Occipital lobe (tissue), 2 donors: ENCODE measurements around the gene EHD1. TPM values are rescaled to one million over a fixed set of nuclear protein-coding genes. Genes with fewer than 3 reads are reported as not detected.
"Not testable (repeated sequence)": the region's sequence is repeated elsewhere in the genome, so short reads cannot be mapped to it uniquely, and the experiment has no call there.

Experiments
- DNase-seq: peaks from one replicate; lab custom pipeline; 2025; lab: John Stamatoyannopoulos, UW
- total RNA-seq: library from RNA; depleted of rRNA; stranded (reverse); fragments of >200 nt; gene quantifications from one replicate; pipeline ENCODE4 v1.2.3, GENCODE V29; 2014

EHD1 gene
- total RNA-seq, 1 donor from 2014 or later: 22.9 TPM

DNA sequence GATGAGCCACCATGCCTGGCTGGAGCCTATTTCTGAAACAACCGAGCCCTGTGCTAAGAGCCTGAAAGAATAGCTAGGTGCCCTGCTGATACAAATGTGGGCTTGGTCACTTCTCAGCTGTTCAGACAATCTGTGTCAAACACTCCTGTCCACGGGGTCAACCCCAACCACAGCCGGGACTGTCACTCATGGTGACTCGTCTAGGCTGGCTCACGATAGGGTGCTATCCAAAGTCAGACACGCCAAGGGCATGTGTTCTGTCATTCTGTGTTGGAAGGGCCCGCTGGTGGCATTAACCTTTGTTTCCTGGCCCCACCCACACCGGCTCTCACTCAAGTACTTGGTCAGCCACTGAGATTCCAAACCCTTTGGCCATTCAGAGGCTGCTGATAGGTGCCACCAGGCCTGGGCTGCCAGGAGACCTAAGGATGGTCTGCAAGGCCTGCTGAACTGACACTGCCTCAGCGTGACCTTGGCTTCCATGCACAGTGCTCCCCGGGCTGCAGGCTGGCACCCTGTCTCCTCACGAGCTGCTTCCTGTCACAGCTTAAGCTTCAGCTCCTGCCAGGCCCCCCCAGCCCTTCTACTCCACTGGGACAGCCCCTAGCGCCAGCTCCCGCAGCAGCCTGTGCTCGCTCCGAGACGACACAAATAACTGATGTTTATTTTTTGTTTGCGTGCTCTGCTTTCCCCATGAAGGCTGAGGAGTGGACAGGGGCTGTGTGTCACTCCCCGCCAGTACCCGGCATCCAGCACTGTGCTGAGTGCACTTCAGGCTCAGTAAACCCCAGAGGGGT is 19.8 kb downstream of the EHD1 start:
- DNase-seq: no peak

DNA sequence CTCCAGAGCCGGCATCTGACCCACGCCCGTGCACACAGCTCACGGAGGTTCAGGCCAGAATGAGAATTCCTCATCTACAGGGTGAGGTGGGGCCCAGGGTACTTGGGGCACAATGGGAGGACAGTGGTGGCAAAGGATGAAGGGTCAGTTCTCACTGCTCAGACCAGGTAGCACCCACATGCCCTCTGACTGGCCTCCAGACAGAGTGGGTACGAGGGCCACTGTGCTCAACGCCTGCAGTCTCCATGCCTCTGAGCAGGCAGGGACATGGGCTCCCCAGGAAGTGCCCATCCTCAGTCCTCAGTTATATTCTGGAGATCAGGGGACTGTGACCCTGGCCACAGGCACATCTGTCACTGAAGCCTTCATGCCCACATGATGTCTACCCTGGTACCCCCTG is 20.9 kb downstream of the EHD1 start:
- DNase-seq: no peak

DNA sequence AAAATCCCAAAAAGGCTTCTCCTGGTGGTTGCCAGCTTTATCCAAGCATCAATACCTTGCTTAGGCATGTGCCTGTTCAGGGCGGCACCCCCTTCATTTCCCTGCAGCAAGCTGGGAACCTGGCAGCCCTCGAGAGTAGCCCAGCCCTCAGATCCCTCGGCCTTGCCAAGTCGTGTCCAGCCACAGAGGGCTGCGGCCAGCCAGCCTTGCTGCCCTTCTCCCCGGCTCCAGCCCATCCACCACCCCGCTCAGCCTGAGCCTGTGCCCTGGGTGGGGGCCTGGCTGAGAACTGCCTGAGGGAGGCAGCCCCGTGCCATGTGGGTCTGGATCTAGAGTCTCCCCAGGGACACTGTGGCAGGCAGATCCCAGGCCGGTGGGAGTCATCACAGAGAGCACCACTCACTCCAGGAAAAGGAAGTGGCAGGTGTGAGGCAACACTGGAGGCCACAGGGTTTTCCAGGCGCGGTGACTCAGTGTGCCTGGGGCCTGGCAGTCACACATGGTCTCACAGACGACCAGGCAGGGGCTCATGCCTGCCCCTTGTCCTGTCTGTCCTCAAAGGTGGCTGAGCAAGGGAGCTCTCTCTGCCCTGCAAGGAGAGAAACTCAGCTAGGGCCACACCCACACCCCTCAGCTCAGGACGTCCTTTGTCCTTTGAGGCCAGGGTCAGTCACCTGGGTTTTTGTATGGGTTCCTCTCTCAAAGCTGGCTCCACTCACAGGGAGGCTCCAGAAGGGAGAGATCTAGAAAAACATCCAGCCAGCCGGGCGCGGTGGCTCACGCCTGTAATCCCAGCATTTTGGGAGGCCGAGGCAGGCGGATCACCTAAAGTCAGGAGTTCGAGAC is 21.8 kb downstream of the EHD1 start:
- DNase-seq: no peak

DNA sequence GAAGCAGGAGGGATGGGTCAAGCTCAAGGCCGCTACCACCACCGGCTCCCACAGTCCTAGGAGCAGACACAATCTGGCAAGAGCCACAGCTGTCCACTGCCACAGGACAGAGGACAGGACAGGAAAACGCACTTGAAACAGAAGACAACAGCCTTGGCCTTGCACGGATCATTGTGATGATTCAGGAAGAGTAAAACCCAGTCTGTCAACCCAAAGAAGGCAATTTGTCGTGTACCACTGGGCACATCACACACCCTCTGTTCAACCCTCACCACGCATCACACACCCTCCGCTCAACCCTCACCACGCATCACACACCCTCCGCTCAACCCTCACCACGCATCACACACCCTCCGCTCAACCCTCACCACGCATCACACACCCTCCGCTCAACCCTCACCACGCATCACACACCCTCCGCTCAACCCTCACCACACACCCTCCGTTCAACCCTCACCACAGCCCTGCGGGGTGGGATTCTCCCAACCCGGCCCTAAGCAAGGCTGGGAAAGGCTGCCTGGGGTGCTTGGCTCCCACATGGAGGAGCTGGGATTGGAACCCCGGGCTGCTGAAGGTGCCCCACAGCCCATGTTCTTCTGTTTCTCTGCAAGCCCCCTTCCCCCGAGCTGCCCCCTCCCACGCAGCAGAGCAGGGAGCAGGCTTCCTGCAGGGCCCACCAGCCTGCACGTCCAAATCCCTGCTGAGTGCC is 22.7 kb downstream of the EHD1 start:
- DNase-seq: no peak

DNA sequence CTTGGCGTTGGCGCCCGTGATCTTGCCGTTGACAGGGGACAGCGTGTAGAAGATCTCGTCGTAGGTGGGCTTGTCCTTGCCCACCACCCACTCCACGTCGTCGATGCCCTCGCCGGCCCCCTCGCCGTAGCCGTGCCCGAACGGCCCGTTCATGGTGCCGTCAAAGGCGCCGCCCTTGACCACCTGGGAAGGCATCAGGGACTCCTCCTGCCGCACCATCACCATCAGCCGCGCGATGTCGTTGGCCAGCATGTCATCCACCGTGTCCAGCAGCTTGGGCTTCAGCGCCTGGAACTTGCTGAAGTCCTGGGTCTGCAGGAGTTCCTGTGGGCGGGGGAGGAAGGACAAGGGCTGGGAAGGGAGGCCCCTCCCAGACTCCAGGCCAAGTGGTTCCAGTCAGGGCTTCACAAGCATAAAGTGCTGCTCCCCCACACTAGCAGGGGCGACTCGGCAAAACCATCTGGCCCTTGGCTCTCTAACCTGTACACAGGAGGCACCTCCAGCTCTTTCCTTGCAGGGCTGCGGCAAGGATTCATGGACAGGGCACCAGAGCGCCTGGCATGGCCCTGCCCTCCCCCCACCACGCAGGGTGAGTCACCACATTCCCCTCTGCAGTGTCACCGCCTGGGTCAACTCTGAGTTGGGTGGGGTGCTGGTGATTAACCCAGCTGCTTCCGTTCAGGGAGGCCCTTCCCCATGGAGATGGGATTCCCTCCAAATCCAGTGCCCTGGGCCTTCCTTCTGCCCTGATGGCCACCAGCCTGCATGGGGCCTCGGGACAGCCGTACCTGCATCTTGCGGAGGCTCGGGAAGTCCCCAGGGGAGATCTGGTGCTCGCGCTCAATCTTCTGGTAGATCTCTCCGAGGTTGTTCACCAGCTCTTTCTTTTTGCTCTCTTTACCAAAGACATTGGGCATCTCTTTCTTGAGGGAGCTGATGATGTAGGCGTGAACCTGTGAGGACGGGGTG is 23.6 kb downstream of the EHD1 start:
- DNase-seq: no peak

DNA sequence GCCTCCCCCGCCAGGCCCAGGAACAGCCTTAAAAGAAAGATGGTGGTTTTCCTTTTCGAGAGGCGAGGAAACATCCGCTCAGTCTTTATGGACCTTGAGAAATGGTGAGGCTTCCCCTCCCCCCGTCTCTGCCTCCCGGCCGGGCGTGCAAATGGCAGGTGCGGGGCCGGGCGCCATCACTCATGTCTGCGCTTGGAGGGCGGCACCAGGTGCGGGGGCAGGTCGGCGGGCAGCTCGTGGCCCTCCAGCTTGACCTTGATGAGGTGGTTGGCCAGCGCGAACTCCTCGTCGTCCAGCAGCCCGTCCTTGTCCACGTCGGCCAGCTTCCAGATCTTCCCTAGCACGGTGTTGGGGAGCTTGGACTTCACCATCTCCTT is 24.3 kb downstream of the EHD1 start:
- no peak for DNase-seq

DNA sequence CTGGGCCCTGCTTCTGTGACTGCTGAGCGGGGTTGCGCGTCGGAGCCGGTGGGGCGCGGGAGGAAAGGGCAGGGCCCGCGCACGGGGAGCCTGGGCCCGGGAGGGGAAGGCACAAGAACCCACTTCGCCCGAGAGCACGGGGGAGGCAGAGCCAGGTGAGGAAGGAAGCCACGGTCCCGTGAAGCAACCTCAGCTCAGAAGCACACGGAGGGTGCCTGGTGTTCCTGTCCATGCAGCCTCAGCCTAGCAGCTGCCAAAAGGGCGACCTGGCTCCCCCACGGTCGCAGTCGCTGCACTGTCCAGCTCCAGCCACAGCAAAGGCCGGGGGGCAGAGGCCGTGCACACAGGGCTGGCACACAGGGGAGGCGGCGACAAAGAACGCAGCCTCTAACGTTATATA is 24.7 kb downstream of the EHD1 start:
- no peak for DNase-seq

DNA sequence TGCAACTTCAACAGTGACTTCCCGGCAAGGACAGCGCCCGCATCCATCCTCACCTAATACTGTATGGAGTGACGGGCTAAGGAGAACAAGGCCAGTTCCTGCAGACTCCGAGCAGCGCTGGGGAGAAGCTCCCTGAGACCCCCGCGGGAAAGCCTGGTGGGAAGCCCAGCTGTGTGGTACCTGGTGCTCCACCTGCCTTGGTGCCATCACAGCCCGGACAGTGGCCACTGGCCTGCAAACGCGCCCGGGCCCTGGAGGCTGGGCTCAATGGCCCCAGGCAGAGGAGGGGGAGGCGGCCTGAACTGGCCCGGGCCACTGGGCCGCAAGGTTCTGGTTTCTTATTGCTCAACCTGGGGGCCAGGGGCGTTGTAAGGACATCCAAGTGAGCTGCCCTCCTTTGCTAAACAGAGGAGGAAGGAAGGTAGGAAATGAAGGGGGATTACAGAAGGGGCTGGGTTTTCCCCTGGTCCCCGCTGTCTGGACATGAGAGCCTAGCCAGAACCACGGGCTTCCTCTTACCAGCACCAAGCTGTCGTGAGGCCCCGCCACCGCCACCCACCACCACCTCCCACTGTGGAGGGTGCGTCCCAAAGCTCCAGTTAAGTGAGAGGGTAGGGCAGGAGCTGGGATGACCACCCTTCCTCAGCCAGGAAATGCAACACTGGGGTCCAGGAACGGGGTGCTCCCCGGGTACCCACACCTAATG is 25.5 kb downstream of the EHD1 start:
- no peak for DNase-seq

DNA sequence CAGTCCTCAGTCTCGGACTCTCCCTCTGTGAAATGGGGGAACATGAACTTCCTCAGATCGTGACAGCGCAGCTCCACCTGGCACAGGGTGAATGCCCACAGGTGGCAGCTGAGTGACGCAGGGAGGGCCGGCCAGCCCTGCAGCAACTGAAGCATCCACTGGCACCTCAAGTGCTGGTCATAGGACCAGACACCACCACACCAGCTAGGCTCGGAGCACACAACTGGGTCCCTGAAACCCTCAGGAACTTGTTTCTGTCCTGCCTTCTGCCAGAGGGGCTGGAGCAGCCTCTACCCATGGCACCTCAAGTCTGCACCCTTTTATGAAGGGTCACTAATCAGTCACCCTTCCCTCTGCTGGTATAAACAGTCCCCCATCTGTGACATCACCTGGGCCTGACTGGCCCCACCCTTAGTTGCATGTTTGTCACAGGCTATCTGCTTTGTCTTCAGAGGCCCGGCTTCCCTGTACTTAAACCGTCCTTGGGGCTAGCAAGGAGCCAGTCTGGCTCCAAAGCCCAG is 26.5 kb downstream of the EHD1 start:
- no peak for DNase-seq

DNA sequence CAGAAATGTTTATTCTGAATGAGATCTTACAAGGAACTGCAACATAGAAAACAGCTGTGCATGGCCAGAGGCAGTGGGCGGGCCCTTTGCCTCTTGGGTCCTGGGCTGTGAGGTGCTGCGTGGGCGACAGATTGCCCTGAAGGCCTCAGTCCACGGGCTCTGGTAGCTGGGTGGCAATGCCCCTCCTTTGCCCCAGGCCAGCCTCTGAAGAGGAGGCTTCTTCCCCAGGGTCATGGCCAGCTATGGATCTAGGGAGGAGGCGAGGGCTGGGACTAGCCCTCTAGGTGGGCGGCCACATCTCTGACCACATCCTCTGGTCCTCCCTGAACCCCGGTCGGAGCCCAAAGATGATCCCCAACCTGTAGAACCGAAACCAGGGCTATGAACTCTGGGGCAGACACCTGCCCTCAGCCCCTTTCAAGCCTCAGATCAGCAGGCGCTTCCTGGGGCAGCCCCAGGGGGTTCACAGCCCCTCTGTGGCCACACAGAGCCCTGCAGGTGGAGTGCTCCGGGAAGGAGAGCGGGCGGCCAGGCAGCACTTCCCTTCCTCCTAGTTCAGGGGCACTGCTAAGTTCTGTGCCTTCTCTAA is 27.3 kb downstream of the EHD1 start:
- DNase-seq: no peak

DNA sequence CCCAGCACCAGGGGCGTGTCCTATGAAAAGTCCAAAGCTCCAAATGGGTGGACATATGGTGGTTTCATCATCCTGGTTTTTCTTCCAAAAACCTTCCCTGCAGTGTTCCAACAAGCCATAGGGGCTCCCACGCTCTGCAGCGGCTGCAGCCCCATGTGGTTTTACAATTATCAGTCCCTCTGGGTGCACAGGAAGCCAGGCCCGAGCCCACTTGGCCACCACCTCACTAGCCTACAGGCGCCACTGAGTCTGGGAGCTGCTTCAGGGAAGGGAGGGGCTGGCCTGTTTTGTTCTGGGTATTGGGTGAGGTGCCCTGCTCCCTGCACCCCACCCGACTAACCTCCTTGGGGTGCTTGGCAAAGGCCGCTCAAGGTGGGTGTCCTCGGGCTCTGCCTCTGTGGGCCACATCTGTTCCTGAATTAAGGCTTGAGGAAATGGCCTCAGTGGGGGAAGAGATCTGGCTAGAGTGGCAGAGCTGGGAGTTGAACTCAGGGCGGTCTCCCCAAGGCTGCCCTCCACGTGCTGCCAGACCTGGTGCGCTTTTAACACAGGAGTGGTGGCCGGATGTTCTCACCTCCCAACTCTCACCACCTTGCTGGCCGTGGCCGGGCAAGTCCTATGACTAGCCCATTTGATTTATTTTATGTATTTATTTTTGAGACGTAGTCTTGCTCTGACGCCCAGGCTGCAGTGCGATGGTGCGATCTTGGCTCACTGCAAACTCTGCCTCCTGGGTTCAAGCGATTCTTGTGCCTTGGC is 28.6 kb downstream of the EHD1 start:
- no peak for DNase-seq

DNA sequence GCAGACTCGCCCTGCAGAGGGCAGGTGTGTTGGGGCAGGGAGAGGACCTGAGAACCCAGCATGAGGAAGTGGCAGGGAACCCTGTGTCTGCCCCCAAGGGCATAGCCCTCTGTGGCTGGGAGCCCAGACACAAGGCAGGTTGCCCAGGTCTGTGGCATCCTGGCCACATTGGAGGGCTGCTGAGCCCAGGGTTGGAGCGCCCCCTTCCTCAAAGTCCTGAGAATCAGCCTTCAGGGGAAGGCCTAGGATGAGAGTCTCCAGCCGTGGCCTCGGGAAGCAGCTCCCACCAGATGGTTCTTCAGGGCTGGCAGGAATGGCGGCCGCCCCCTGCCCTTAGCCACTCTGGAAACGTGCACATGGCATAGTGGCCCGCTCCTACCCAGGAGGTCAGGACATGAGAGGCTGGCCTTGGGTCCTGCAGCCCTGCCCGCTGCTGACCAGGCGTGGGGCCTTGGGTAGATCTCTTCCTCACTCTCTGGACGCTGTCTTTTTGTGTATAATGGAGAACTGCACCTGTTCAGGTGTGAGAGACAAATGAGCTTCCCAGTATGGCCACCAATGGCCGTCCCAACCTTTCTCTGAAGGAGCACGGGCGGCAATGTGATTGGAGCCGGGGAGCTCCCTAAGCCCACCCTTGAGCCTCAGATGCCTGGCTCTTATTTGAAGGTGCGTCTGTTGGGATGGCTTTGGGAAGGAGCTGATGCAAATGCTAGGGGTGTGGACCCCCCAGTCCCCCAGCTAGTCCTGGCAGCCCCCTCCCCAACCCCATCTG is 29.4 kb downstream of the EHD1 start:
- no peak for DNase-seq

DNA sequence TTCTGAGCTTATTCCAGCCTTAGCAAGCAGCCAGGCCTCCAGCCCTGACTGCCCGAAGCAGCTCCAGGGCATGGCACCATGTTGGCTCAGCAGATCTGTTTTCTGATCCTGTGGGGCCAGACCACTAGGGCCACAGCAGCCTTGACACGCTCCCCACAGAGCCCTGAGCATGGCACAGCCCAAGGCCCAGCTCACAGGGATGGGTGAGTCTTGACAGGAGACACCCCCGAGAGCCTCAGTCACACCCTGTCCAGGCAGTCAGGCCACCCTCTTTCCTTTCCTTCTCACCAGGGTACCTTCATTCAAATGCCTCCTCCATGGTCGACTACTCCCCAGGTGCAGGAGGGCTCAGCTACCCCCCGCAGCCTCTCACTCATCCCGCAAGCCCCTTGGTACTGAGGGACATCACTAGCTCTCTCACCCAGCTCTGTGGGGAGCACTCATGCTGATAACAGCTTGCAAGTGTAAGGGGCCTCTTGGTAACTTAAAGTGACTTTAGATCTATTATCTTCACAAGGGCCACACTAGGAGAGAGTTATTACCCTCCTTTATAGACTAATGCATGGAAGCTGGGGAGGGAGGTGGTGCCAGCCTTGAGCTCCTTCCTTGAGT is 30.1 kb downstream of the EHD1 start:
- no peak for DNase-seq

DNA sequence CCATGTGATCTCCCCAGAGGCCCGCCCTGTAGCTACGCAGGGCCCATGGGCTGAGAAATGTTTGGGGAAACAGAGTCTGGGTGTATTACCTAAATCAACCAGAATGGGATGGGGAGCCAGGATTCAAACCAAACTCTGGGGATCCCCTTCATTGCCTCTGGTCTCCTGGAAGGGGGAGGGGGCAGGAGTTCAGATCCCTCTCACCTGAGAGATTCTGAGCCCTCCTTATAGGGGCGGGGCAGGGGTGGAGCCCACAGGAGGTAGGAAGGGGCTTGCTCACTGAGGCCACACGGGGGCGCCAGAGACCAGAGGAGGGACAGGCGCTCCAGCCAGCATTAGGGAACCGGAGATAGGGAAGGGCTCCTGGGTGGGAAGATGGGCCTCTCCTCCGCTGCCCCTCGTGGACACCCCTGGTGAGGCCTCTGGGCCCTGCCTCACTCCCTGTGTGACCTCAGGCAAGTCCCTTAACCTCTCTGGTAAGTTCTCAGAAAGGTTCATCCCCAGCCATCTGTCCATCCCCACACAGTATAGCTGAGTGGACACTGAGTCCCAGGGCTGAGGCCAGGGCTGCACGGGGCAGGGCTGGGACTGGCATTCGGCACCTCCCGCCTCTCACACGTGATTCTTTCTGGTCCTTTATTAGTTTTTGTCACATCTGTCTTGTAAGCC is 31.3 kb downstream of the EHD1 start:
- DNase-seq: peak; percentile 74

DNA sequence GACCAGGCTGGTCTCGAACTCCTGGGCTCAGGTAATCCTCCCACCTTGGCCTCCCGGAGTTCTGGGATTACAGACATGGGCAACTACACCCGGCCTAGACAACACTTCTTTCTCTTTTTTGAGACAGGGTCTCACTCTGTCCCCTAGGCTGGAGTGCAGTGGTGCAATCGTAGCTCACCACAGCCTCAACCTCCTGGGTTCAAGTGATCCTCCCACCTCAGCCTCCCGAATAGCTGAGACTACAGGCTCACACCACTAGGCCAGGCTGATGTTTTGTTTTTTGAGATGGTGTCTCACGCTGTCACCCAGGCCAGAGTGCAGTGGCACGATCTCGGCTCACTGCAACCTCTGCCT is 32.7 kb downstream of the EHD1 start:
- DNase-seq: not testable (repeated sequence)

DNA sequence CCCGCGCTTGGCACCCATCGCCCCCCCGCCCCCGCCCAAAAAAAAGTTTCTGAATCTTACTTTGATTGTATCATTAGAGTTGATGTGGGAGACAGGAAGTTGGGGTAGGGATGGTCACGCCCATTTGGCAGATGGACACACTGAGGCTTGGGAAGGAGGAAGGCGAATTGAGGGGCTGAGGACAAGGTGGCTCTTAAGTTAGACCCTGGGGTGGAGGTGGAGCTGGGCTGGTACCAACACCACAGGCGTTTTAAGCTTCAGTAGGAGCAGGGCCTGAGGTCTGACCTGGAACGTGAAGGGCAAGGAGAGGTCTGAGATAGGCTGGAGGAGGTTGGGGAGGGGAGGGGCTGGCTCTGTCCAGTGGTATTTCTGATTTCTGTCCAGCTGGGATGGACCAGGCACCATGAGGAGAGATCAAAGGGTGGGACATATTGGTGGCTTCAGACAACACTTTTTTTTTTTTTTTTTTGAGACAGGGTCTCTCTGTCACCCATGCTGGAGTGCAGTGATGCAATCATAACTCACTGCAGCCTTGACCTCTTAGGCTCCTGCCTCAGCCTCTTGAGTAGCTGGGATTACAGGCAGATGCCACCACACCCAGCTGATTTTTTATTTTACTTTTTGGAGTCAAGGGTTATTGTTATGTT is 33.2 kb downstream of the EHD1 start:
- no peak for DNase-seq
